Activated CD4-positive, alpha-beta T cell treated with anti-CD3 and anti-CD28 coated beads, Interleukin-2, amount 50 U/mL, for 4 hours (primary cell): ENCODE data around the gene MFRP.
"Not testable (repeated sequence)": the region's sequence is repeated elsewhere in the genome, so short reads cannot be mapped to it uniquely, and the experiment has no call there.

Source experiments
- DNase-seq, 2 experiments: peaks; one replicate each; pipeline ENCODE4 v3.0.0-alpha.2; 2020

MFRP gene

DNA sequence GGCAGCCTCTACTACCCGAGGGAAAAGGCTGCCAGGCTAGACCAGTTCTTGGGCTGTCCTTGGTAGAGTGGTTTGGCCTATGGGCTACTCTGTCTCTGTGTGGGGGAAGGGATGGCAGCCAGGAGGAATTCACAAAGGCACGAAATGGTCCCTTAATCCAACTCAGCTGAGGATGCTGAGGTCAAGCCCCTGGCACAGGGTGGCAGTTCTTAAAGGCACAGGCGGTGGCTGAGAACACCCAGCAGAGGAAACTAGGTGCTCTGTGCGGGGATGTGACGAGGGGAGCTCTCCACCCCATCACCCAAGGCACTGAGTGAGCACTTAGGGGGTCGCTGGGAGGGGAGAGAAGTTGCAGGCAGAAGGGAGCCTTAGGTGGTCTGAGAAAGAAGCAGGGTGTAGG, at the start of gene MFRP:
MFRP (minus strand) TSS at position 101 of the 400 bp plus-strand sequence. CDS start 192 bp downstream, outside the sequence.
- no peak for DNase-seq

DNA sequence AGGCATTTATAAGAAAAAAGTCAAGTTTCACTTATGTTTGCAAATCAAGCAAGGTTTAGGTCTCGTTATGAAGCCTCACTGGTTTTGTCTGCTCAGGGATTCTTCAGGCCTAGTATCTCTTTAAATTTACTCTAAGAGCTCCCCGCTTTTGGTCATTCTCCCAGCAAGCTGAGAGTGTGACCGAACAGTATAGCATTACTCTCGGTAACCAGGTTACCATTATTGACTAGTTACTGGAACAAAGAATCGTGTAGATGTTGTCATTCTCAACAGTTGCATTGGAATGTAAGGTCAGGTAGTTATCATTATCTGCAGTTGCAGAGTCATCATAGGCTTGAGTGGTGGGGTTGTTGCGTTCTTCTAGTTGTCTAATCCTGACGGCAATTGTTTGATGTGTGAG, 44.8 kb upstream of the MFRP start:
- no peak for DNase-seq

DNA sequence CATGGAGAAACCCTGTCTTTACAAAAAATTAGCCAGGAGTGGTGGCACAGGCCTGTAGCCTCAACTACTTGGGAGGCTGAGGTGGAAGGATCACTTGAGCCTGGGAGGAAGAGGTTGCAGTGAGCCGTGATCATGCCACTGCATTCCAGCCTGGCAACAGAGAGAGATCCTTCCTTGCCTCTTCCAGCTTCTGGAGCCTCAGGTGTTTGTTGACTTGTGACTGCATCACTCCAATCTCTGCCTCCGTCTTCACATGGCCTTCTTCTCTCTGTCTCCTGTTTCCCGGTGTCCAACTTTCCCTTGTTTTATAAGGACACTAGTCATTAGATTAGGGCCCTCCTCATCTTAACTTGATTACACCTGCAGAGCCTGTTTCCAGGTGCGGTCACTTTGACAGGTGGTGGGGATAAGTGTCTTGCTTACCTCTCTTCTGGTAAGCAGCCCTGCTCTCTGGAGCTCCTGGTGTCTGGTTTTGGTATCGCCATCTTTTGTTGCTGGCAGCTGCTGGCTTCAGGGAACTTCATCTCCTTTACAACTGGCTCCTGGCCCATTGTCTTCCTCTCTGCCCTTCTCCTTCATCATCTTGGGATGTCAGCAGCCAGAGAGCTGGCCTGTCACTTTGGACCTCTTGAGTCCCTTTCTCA, 43.2 kb upstream of the MFRP start:
- DNase-seq = no peak

DNA sequence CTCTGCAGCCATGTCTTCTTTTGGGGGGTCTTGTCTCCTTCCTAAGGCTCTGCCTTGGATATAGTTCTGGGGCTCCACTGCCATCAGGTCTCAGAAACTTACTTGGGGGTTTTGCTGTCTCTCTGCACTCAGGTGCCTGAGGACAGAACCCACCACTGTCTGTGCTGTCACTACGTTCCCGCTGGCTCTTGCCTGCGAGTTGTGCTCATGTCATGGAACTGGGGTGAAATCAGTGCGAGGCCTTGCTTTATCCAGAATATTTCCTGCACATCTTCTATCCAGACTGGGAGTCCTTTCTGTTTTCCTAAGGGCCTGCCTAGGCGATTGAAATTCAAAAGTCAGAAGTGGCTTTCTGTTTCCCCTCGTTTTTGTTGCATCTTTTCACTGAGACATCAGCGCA, 41.6 kb upstream of the MFRP start:
- DNase-seq = no peak

DNA sequence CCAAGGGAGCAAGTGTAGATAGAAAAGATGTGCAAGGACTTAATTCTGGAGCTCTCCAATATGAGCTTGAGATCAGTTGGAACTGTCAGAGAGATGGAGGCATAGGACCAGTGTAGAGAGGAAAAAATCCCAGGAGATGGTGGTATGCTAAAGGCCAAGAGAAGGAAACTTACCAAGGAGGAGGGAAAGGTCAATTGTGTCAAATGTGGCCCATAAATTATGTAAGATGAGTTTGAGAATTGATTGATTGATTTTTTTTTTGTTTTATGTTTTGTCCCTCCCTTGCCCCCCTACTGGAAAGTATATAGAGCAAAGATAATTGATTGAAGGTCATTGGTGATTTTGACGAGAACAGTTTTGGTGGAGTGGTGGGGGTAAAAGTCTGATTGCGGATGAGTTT, 37.8 kb upstream of the MFRP start:
- DNase-seq = no peak

DNA sequence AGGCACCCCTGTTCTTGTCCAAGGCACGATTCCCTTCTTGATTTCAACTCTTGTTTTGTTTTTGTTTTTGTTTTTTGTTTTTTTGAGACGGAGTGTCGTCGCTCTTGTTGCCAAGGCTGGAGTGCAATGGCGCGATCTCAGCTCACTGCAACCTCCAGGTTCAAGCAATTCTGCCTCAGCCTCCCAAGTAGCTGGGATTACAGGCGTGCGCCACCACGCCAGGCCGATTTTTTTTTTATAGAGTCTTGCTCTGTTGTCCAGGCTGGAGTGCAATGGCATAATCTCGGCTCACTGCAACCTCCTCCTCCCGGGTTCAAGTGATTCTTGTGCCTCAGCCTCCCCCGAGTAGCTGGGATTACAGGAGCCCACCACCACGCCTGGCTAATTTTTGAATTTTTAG, 36.0 kb upstream of the MFRP start:
- not testable (repeated sequence) for DNase-seq

DNA sequence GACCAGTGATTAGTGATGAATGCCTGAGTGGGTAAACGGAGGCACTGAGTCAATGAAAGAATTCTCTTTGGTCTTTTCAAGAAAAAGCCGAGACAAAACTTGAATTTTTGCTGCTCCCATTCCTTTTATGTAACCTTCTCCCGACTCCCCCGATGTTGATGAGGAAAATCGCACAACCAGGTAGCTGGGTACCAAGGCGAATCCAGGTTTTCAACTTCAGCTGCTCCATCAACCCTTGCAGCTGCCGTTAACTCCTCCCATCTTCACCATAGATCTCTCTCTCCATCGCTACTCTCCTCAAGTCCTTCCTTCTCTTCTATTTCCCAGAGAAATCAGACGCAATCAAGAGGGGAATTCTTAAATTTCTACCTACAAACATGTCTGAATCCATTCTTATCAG, 35.6 kb upstream of the MFRP start:
- no peak for DNase-seq

DNA sequence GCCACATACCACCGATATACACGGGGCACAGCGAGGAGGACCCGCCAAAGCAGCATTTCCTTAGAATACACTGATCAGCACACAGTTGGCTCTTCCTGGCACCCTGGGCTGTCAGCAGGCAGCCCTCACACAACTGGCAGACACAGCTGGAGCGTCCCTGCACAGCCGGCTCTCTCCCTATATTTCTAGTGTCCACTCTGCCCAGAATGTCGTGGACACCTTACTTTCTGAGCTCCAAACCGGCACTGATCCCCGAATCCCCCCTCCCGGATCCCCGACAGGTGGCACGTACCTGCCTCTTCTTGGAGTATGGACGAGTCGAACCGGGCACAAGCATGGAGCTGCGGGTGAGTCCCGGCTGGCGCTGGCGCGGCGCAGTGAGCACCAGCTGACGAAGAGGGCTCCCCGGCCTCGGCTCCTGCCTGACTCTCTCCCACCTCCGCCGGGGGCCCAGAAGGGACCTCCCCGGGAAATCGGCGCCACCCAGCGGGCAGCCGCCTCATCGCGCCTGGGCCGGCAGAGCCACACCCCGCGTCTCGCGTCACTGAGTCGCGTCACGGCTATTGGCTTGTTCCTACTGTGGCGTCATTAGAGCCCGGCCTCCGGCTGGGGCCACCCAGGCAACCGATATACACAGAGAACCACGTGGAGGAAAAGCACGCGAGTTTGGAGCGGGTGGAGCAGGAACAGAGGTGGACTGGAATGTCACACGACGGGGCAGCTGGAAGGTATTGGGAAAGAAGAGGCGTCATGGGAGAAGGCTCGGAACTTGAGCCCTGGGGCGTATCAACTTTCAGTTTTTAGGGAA, 34.9 kb upstream of the MFRP start, which contains the start of gene USP2:
USP2 (minus strand) TSS at position 510 of the 808 bp plus-strand sequence. CDS start 8,210 bp downstream, outside the sequence.
- DNase-seq = peak; percentile 96

DNA sequence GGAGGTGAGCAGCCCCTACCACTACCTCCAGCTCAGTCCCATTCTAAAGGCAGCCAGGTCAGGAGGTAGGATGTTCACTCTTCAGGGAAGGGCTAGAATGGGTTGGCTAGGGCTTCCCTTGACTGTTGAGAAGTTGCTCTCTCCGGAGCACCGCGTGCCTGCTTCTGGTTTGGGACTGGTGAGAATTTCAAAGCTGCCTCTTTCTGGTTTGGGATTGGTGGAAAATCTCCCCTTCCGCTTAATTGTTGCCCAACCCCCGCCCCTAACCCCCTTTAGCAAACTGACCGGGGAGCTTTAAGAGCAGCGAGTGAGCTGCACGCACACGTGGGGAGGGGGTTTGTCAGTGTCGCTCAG, 34.3 kb upstream of the MFRP start:
- DNase-seq = no peak

DNA sequence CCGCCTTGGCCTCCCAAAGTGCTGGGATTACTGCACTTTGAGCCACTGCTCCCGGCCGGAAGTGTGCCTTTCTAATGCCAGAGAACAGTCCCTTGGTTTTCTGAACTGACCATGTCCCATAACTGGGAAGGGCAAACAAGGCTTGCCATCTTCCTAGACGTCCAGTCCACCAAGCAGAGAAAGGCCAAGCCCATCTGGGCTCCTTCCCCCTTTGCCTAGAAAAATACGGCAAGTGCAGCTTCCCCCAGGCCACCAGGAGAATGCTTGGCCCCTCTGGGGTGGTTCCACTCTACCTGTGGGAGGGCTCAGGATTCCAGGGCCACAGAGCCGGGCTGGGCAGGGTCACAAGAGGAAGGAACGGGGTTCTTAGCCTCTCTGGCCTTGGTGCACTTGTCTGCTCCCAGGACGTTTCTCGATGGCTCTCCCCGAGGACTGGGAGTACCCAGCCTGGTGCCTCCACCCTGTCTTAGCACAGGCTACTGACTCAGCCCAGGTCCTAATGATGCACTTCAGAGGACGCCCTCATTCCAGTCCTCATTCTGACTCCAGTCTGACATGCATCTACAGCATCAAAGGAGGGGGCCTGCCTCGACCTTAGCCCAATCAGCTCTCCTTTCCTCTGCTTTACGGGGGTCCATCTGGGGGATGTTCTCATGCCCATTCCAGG, 33.8 kb upstream of the MFRP start:
- DNase-seq = no peak

DNA sequence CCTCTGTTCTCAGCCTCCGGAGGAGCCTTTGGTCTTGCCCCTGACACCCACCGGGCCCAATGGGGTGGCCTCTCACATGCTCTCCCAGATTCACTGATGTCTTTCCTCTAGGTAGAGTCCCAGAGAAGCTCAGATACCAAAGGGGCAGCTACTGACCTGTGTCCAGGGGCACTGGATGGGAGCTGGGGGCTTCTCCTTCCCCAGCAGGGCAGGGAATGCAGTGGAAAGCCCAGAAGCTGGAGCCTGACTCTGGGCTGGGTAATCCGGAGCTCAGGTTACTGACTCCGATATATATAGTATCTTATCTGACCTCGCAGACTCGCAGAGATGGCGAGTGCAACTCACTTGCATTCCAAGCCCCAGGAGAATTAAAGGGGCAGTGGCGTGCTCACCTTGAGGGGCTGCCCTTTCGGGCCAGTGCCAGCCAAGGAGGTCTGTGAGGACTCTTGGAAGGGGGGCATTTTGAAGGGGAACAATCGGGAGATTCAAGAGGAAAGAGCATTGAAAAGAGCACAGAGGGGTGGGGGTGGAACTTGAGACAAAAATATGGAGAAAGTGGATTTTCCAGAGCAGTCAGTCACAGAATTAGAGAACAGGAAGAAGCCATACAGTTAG, 32.5 kb upstream of the MFRP start:
- DNase-seq = no peak

DNA sequence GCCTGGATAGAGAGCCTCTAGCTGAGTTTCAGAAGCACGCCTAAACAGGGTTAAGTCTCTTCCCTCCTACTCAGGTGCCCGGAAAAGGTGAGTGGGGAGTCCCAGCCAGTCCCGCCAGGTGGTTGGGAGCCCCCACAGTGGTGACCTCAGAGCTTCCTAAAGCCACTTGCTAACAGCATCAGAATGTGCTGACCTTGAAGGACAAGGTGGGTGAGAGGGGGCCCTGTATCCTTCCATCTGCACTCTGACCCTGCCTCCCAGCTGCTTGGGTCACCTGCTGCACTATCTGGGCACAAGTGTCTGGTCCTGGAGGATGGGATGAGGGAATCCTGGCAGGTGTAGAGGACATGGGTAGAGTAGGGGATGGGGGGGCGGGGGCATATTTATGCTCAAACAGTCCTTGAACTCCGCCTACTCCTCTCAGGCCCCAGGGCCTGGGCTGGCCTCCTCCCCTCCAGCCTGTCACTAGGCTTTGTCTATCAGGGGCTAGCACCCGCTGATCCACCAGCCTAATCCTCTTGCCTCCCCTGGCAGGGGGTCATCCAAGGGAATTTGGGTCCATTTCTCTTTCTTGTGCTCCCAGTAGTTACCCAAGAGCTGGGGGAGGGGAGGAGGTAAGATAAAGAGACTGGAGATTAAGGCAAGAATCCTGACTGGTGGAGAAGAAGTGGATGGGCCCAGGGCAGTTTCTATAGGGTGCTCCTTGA, 31.6 kb upstream of the MFRP start:
- no peak for DNase-seq

DNA sequence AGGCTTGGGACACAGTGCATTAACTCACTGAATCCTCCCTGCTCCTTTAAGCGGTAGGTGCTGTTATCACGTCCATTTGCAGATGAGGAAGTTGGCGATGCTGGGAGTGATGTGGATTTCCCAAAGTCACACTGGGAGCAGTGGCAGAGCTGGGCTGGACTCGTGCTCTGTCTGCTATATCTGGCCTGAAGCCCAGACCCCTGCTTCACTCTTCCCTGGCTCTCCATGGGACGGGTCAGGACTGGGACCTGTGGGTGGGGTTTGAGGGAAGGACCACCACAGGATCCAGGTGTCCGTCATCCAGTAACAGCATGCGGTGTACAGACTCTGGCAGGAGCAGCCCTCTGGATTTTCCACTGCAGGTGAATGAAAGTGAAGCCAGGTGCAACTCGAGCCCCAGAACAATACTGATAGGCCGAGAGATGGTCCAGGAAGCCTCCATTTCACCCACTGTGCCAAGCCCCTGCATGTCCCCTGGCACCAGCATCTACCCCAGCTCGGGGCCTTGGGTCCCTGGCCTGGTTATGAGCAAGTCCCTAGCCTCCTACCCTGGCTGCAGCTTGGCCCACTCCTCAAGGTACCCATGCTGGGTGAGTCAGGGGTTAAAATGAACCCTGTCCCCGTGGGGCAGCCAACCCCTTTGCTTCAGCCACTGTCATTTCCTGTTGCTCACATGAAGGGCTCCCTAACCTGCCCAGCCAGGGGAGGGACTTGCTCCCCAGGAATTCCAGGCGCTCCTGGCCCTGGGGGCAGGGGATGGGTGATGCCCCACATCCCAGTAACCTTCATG, 30.8 kb upstream of the MFRP start:
- DNase-seq = no peak

DNA sequence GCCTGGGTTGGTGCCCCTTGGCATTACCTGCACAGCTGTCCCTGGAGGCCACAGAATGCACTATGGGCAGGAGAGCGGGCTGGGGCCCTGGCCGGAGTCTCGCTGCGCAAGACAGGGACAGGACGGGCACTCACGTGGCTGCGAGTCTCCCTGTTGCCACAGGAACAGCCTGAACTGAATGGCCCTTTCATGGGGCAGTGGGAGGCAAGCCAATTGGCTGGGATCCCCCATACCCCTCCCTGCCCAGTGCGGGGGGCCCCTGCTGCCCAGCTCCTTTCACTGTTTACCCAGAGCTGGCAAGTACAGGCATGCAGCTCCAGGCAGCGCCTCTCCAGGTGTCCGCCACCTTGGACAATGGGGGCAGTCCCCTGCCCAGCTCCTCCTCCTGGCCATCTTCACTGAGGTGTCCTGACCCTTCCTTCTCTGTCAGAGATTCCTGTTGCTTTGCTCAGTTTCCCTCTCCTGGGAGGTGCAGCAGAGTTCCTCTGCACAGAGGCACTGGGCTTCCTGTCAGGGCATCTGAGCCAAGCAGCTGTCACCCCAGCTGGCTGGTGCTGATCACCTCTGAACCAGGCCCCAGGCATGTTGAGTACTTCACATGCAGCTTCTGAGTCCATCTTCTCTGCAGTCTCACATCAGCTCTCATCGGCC, 29.8 kb upstream of the MFRP start:
- DNase-seq = no peak

DNA sequence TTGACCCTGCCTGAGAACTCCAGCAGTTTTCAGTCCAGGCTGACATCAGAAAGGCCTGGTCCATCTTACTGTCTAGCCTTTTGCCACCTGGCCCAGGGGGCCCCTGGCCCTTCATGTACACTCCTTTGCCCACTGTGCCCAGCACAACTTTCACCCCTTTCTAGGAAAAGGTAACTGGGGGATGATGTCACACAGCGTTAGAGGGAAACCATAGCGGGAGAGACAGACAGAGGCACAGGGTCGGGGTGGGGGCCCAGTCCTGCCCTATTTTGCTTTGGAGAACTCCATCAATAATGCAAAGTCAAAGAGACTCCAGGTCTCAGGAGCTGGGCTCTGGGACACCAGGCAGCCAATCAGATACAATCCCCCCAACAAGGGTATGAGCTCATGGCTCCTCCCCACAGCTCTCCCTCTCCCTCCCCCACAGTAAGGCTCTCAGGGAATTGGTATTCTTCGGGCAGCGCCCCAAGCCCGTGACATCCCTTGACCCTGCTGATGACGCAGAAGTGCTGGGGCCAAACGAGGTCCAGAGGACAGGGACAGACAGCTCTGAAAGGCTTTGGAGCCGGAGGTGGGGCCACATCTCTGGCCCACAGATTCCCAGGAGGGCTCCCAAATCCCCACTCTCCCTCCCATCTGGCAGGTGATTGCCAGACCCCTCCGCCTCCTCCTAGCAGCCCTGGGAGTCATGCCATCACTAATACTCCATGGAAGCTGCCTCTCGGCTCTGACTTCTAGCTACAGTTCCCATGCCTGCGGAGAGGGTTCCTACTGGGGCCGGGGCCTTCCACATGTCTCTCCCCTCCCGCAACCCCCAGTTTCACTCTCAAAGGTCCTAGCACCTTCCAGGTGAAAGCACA, 29.1 kb upstream of the MFRP start:
- no peak for DNase-seq

DNA sequence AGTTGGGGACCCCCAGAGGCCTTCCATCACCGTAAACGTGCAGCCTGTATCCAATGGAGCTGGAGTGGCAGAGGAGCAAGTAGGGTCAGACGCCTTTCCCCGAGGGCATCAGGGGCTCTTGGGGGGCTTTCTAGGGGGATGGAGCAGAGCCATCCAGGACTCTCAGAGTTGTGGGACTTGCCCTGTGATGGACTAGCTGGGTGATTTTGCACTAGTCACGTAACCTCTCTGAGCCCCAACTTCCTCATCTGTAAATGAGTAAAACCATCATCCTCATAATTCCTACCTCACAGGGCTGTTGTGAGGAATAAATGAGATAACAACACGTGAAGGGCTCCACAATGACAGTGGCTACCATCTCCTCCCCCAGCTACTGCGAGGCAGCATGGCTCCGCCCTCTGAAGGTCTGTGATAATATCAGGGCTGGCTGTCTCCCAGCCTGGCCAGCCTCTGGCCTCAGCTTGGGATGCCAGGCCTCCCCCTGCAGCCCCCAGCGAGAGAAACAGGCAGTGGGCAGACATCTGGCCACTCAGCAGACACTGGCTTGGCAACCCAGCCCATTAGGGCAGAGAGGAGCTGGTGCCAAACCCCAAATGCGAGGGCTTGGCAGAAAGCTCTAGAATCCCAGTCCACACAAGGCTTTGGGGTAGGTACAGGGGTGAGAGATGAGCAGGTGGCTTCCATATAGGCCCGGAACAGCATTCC, 28.3 kb upstream of the MFRP start:
- no peak for DNase-seq

DNA sequence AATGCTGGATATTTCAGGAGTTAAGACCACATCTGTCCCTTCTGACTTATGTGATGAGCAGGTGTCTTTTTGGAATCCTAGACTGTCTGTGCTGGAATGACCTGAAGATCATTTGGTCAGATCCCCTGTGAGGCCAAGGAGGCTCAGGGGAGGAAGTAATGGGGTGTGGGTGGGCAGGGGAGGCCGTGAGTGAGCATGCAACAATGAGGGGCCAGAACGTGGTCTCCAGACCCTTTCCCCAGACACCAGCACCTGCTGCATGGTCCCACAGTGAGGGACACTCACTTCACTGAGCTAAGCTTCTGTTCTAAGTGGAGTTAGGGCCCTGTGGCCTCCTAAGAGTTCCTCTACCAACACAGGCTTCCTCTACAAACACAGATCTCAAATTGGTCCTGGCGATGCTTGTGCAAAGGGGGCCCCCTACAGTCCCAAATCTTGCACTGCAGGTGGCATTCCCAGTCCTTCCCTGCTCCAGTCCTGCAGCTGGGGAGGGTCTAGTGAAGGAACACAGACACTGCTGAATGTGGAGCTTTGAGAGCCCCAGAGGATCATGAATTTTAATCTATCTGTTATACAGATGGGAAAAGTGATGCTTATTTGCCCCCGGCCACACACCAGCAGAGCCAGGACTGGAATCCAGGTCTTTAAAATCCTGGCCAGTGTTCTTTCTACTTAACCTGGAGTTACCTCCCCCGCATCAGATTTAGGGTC, 27.6 kb upstream of the MFRP start:
- peak; percentile 25 to 28 for DNase-seq

DNA sequence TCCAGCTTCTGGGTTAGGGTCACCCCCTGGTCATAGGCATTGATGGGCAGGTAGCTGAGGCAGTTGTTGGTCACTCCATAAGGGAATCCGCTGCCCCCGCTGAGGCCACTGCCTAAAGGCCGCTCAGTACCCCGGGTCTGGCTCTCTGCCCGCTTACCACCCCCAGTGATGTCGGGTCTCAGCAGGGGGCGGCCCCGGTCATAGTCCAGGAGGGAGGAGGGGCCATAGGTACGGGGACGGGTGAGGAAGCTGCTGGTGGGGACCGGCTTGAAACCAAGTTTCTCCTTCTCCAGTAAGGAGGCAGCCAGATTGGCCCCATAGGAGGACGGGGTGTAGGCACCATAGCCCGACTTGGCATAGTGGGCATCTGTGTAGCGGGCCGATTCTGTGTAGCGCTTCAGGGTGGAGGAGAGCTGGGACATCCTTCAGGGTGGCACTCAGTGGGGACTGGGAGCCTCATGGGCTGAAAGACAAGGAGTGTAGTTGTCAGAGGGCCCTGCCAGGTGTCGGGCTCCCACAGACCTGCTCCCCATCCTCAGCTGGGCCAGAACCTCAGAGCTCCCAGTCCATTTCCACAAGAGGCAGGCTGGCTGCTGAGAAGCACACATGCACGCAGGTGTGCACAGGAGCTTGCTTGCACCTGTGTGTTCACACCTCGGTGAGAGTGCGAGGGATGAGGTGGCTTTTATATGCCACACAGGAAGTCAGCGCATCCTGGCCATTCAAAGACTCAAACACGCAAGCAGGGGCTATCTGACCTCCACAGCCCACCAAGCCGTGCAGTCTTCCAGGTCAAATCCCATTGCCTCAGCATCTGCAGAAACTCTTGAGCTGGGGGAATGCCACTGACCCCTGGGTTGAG, 26.8 kb upstream of the MFRP start:
- no peak for DNase-seq
